ENCODE data around the gene SPEF1.

DNA sequence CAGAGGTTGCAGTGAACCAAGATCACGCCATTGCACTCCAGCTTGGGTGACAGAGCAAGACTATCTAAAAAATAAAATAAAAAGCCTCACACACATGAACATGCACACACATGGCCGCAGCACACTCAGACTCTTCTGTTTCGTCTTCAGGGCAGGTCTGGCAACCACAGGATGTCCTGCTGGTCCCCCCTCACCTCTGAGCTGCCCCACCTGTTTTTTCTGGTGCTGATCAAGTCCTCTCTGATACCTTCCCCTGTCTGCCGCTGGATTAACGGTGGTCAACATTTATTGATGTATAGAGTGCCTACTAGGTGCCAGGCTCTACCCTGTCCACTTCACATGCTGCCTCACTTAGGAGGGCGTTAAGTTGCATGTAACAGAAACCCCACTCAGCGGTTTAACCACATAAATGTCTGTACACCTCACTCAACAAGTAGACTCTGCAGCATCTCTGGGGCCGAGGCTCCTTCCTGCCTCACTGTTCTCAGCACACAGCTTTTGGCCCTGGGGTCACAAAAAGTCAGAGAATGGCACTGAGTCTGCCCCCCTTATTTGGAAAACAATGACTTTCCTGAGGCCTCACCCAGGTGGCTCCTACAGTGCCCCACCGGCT is 34.6 kb upstream of the SPEF1 start:
- TF ChIP-seq, protein P1, sequence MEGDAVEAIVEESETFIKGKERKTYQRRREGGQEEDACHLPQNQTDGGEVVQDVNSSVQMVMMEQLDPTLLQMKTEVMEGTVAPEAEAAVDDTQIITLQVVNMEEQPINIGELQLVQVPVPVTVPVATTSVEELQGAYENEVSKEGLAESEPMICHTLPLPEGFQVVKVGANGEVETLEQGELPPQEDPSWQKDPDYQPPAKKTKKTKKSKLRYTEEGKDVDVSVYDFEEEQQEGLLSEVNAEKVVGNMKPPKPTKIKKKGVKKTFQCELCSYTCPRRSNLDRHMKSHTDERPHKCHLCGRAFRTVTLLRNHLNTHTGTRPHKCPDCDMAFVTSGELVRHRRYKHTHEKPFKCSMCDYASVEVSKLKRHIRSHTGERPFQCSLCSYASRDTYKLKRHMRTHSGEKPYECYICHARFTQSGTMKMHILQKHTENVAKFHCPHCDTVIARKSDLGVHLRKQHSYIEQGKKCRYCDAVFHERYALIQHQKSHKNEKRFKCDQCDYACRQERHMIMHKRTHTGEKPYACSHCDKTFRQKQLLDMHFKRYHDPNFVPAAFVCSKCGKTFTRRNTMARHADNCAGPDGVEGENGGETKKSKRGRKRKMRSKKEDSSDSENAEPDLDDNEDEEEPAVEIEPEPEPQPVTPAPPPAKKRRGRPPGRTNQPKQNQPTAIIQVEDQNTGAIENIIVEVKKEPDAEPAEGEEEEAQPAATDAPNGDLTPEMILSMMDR (IDR thresholded peaks at IDR 0.05), result no peak
- TF ChIP-seq POLR2A (IDR thresholded peaks at IDR 0.05), result no peak
- TF ChIP-seq EP300 (IDR thresholded peaks at IDR 0.05), result no peak
- no peak for TF ChIP-seq POLR2AphosphoS5 (IDR thresholded peaks at IDR 0.05)
